ENCODE results near the gene STMN1. TPM values are rescaled to one million over a fixed set of nuclear protein-coding genes. Genes with fewer than 3 reads are reported as not detected.

STMN1 gene
- total and polyA plus RNA-seq, 10 donors, result 40.3 to 174 (median 48.3) TPM

GRCh38 chr1:25858906-25859789 lies 47.1 kb downstream of the STMN1 start, which contains the start of gene AUNIP:
AUNIP (minus strand) TSS chr1:25859457; CDS start chr1:25859357, 100 bp downstream.
- 1 to 2% (median 1%) methylated on average over 57 to 77 of the region's 77 CpGs for WGBS, 5 donors

GRCh38 chr1:25858494-25858893 lies 47.7 kb downstream of the STMN1 start:
- no peaks in the 10 kb centered on the region for H3K27me3 ChIP-seq (replicated peaks in 1 of 7)
- H3K9me3 ChIP-seq, result no peaks in the 10 kb centered on the region
- peaks cover 12 to 43% (median 33%) of the 10 kb centered on the region in 6 donors for H3K4me1 ChIP-seq
- intact Hi-C loops (cut with DNase I; ENCODE audit: low total_unique reads), result no loop called here
- TF ChIP-seq POLR2A (IDR thresholded peaks at IDR 0.05) (no peak), POLR2AphosphoS5 (IDR thresholded peaks at IDR 0.05) (no peak), CTCF (IDR thresholded peaks at IDR 0.05 in 8 of 11, conservative IDR thresholded peaks at IDR 0.05 in 3 of 11) (no peak)
- WGBS, 5 donors, result 37 to 61% (median 47%) methylated on average over 7 of the region's 7 CpGs
- H3K27ac ChIP-seq, result peak overlapping the region in 1 of 8 donors; percentile 91
- peak overlapping the region in 5 of 8 donors; percentile 50 to 67 (median 52) for H3K4me3 ChIP-seq
- peaks cover 0 to 14% (median 10%) of the 10 kb centered on the region in 6 donors for H3K36me3 ChIP-seq
- no peak for DNase-seq

More at GRCh38 chr1:25858906-25859789, 47.1 kb downstream of the STMN1 start, which contains the start of gene AUNIP:
- Histone ChIP-seq H3K27me3 (replicated peaks in 1 of 7) (no peaks in the 10 kb centered on the region), H3K9me3 (no peaks in the 10 kb centered on the region), H3K4me3 (peak within 1 kb of the TSS; percentile 2 to 67 (median 50)), H3K4me1 (peaks cover 12 to 43% (median 33%) of the 10 kb centered on the region in 6 donors), H3K27ac (peak within 1 kb of the TSS; percentile 32 to 91 (median 86)), H3K36me3 (peaks cover 0 to 20% (median 10%) of the 10 kb centered on the region in 6 donors)
- TF ChIP-seq POLR2A (IDR thresholded peaks at IDR 0.05) (peak in 1 of 3 donors; percentile 70), CTCF (IDR thresholded peaks at IDR 0.05 in 8 of 11, conservative IDR thresholded peaks at IDR 0.05 in 3 of 11) (peak in 2 of 11 experiments; percentile 26 to 37), POLR2AphosphoS5 (IDR thresholded peaks at IDR 0.05) (peak; percentile 94 to 97 (median 96))
- intact Hi-C loops (cut with DNase I; ENCODE audit: low total_unique reads), result no loop called here
- DNase-seq, result peak; percentile 97

- WGBS, 5 donors, result 89 to 92% (median 91%) methylated on average over 11 of the region's 11 CpGs
- Histone ChIP-seq H3K27ac (no peak overlapping the region), H3K27me3 (replicated peaks in 1 of 7) (no peaks in the 10 kb centered on the region), H3K36me3 (no peaks in the 10 kb centered on the region), H3K9me3 (no peaks in the 10 kb centered on the region), H3K4me1 (peaks cover 12 to 39% (median 31%) of the 10 kb centered on the region in 6 donors), H3K4me3 (no peak overlapping the region)
- TF ChIP-seq POLR2AphosphoS5 (IDR thresholded peaks at IDR 0.05) (no peak), CTCF (IDR thresholded peaks at IDR 0.05 in 8 of 11, conservative IDR thresholded peaks at IDR 0.05 in 3 of 11) (no peak), POLR2A (IDR thresholded peaks at IDR 0.05) (no peak)
- no peak for DNase-seq
- intact Hi-C loops (cut with DNase I; ENCODE audit: low total_unique reads), result no loop called here
Measured at GRCh38 chr1:25856856-25857255, 49.4 kb downstream of the STMN1 start.

GRCh38 chr1:25854554-25854953 lies 51.7 kb downstream of the STMN1 start:
- Histone ChIP-seq H3K4me3 (no peak overlapping the region), H3K9me3 (no peaks in the 10 kb centered on the region), H3K27ac (no peak overlapping the region), H3K36me3 (no peaks in the 10 kb centered on the region), H3K4me1 (peaks cover 5 to 16% (median 10%) of the 10 kb centered on the region in 6 donors), H3K27me3 (replicated peaks in 1 of 7) (no peaks in the 10 kb centered on the region)
- DNase-seq, result no peak
- intact Hi-C loops (cut with DNase I; ENCODE audit: low total_unique reads), result no loop called here
- TF ChIP-seq POLR2A (IDR thresholded peaks at IDR 0.05), result no peak
- no peak for TF ChIP-seq CTCF (IDR thresholded peaks at IDR 0.05 in 8 of 11, conservative IDR thresholded peaks at IDR 0.05 in 3 of 11)
- no peak for TF ChIP-seq POLR2AphosphoS5 (IDR thresholded peaks at IDR 0.05)
- WGBS, 5 donors, result 91 to 95% (median 94%) methylated on average over 2 of the region's 2 CpGs
